Thymus (tissue), 11 donors: ENCODE results near the gene ETS1. TPM values are rescaled to one million over a fixed set of nuclear protein-coding genes. Genes with fewer than 3 reads are reported as not detected.

ENCODE experiments used
- DNase-seq, 9 donors: peaks; one replicate each; pipeline ENCODE4 v3.0.0-alpha.2; 2013; ENCODE audit warnings: low spot score in 9 of 9, low read depth in 6 of 9, missing footprints in 1 of 9
- H3K27ac ChIP-seq, 2 donors: one replicate each; pipeline ENCODE4 v1.5.1; 2013; ENCODE audit warnings: control low read depth in 1 of 2, low read depth in 1 of 2, low read length in 1 of 2, mild to moderate bottlenecking in 1 of 2, moderate library complexity in 1 of 2
- H3K27me3 ChIP-seq, 2 donors: one replicate each; pipeline ENCODE4 v1.5.1; 2013; ENCODE audit warnings: low read length in 1 of 2; ENCODE audit not compliant: control insufficient read depth in 2 of 2, insufficient read depth in 1 of 2
- H3K36me3 ChIP-seq, 2 donors: one replicate each; pipeline ENCODE4 v1.5.1; 2013; ENCODE audit warnings: low read length in 1 of 2, mild to moderate bottlenecking in 1 of 2, moderate library complexity in 1 of 2; ENCODE audit not compliant: control insufficient read depth in 2 of 2, insufficient read depth in 2 of 2
- H3K4me1 ChIP-seq, 2 donors: one replicate each; pipeline ENCODE4 v1.5.1; 2013; ENCODE audit warnings: low read length in 2 of 2; ENCODE audit not compliant: control insufficient read depth in 2 of 2, insufficient read depth in 2 of 2
- H3K4me3 ChIP-seq, 2 donors: one replicate each; pipeline ENCODE4 v1.5.1; 2013; ENCODE audit warnings: low read length in 2 of 2, control low read depth in 1 of 2, mild to moderate bottlenecking in 1 of 2
- H3K9me3 ChIP-seq, 2 donors: one replicate each; pipeline ENCODE4 v1.5.1; 2013; ENCODE audit warnings: low read length in 1 of 2, mild to moderate bottlenecking in 1 of 2; ENCODE audit not compliant: control insufficient read depth in 2 of 2, insufficient read depth in 1 of 2
- whole genome bisulfite sequencing: extraction: QIAGEN DNeasy Blood & Tissue Kit; methylation state at CpG from one replicate; pipeline ENCODE4 v1.1.7; 2013; 5-methylcytosine and 5-hydroxymethylcytosine counted together
- polyA plus RNA-seq: library from polyadenylated mRNA; stranded (reverse); fragments of 200-250 nt; gene quantifications from one replicate; pipeline ENCODE4 v1.2.3, GENCODE V29; 2013
- total RNA-seq: library from RNA; stranded (reverse); fragments of 120-200 nt; gene quantifications from one replicate; pipeline ENCODE4 v1.2.4, GENCODE V29; 2013
- donor health status: healthy.

ETS1 gene
- total and polyA plus RNA-seq, 2 donors, result 171 to 223 TPM

- Histone ChIP-seq H3K27me3 (no peaks in the 10 kb centered on the region), H3K36me3 (no peaks in the 10 kb centered on the region), H3K9me3 (no peaks in the 10 kb centered on the region), H3K27ac (peak overlapping the region; percentile 60 to 98), H3K4me1 (peaks cover 49 to 95% of the 10 kb centered on the region in 2 donors), H3K4me3 (no peak overlapping the region)
- 23% methylated on average over 8 of the region's 8 CpGs for WGBS
- peak in 1 of 9 donors; percentile 50 for DNase-seq
Observed at GRCh38 chr11:128613300-128613995, 26.1 kb upstream of the ETS1 start.

GRCh38 chr11:128610721-128611617 lies 23.6 kb upstream of the ETS1 start:
- peak; percentile 66 to 96 (median 84) for DNase-seq
- Histone ChIP-seq H3K4me1 (peaks cover 59 to 93% of the 10 kb centered on the region in 2 donors), H3K4me3 (peak overlapping the region; percentile 5 to 12), H3K36me3 (no peaks in the 10 kb centered on the region), H3K9me3 (no peaks in the 10 kb centered on the region), H3K27ac (peak overlapping the region; percentile 90 to 98), H3K27me3 (no peaks in the 10 kb centered on the region)
- 5% methylated on average over 18 of the region's 18 CpGs for WGBS

DNA sequence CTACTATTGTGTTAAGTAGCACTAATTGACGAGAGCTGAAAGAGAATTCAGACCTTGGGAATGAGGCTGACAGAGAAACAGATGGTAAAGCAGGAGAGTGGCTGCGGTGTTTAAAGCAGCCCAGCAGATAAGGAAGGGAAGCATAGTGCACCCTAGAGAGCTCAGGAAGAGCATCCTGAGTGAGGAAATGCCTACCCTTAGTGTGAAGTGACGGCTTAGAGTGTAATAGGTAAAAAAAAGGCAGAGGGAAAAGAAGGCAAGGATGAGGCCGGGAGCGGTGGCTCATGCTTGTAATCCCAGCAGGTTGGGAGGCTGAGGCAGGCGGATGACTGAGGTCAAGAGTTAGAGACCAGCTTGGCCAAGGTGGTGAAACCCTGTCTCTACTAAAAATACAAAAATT lies 22.4 kb upstream of the ETS1 start:
- Histone ChIP-seq H3K9me3 (no peaks in the 10 kb centered on the region), H3K27me3 (no peaks in the 10 kb centered on the region), H3K4me3 (no peak overlapping the region), H3K36me3 (no peaks in the 10 kb centered on the region), H3K4me1 (peaks cover 57 to 84% of the 10 kb centered on the region in 2 donors), H3K27ac (peak overlapping the region; percentile 75 to 98)
- DNase-seq, result peak in 1 of 9 donors; percentile 48
- WGBS, result 71% methylated on average over 6 of the region's 6 CpGs

GRCh38 chr11:128608746-128609407 lies 21.5 kb upstream of the ETS1 start:
- peak in 1 of 9 donors; percentile 59 for DNase-seq
- H3K4me3 ChIP-seq, result no peak overlapping the region
- H3K36me3 ChIP-seq, result no peaks in the 10 kb centered on the region
- no peaks in the 10 kb centered on the region for H3K27me3 ChIP-seq
- 72% methylated on average over 10 of the region's 10 CpGs for WGBS
- H3K27ac ChIP-seq, result peak overlapping the region; percentile 71 to 98
- H3K4me1 ChIP-seq, result peaks cover 48 to 82% of the 10 kb centered on the region in 2 donors
- no peaks in the 10 kb centered on the region for H3K9me3 ChIP-seq

GRCh38 chr11:128607819-128608218 lies 20.5 kb upstream of the ETS1 start:
- Histone ChIP-seq H3K9me3 (no peaks in the 10 kb centered on the region), H3K4me1 (peaks cover 38 to 82% of the 10 kb centered on the region in 2 donors), H3K27me3 (no peaks in the 10 kb centered on the region), H3K36me3 (no peaks in the 10 kb centered on the region), H3K27ac (no peak overlapping the region), H3K4me3 (no peak overlapping the region)
- WGBS, result 94% methylated on average over 5 of the region's 5 CpGs
- no peak for DNase-seq

DNA sequence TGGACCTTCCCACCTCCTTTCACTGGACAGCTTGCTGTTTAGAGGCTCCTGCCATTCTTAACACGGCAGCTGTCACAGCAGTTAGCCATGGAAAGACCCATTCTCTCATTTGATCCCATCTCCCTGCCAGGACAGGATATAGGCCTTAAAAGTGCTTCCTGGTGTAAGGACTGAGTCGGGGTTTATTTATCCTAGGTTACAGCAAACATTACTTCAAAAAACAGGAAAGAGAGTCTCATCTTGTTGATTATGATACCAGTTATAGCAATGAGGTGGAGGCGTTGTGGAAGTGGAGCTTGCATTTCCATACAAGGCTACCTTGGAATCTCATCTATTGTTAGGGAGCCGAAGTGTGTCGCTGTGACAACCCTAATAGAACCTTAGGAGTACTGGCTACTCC lies 17.4 kb upstream of the ETS1 start:
- Histone ChIP-seq H3K4me1 (peaks cover 21 to 54% of the 10 kb centered on the region in 2 donors), H3K9me3 (no peaks in the 10 kb centered on the region), H3K36me3 (no peaks in the 10 kb centered on the region), H3K27me3 (no peaks in the 10 kb centered on the region), H3K4me3 (no peak overlapping the region), H3K27ac (no peak overlapping the region)
- DNase-seq, result no peak
- 94% methylated on average over 5 of the region's 5 CpGs for WGBS

GRCh38 chr11:128603752-128604414 lies 16.5 kb upstream of the ETS1 start:
- Histone ChIP-seq H3K9me3 (no peaks in the 10 kb centered on the region), H3K4me1 (peaks cover 13 to 45% of the 10 kb centered on the region in 2 donors), H3K27ac (no peak overlapping the region), H3K4me3 (no peak overlapping the region), H3K27me3 (no peaks in the 10 kb centered on the region), H3K36me3 (no peaks in the 10 kb centered on the region)
- DNase-seq, result no peak
- 90% methylated on average over 5 of the region's 5 CpGs for WGBS

- WGBS, result 87% methylated on average over 3 of the region's 3 CpGs
- Histone ChIP-seq H3K9me3 (no peaks in the 10 kb centered on the region), H3K36me3 (no peaks in the 10 kb centered on the region), H3K27me3 (no peaks in the 10 kb centered on the region), H3K4me1 (peaks cover 7 to 38% of the 10 kb centered on the region in 2 donors), H3K4me3 (no peak overlapping the region), H3K27ac (peak overlapping the region in 1 of 2 donors; percentile 27)
- peak in 1 of 9 donors; percentile 79 for DNase-seq
Observed at GRCh38 chr11:128603003-128603696, 15.8 kb upstream of the ETS1 start.
